ENCODE results near the gene EME2. TPM values are rescaled to one million over a fixed set of nuclear protein-coding genes. Genes with fewer than 3 reads are reported as not detected.

Gene EME2
- total and polyA plus RNA-seq, 2 of the 13 experiments (the other 11 are each of a cell fraction or from before 2014, with no cell fraction given): 4.4 to 7.6 TPM

GRCh38 chr16:1772908-1773702 lies 495 bp downstream of the EME2 start, which contains the start of gene MRPS34 (continued):
- TF ChIP-seq PRDM10 (CRISPR knock-in tag; IDR thresholded peaks at IDR 0.05; ENCODE audit: low read depth) (peak; percentile 37; the same call in 1 of the 2 replicates), TAF15 (IDR thresholded peaks at IDR 0.05; ENCODE audit: low read depth, low read length, poor library complexity, severe bottlenecking) (peak; percentile 35), ZNF598 (CRISPR knock-in tag; IDR thresholded peaks at IDR 0.05; ENCODE audit: borderline replicate concordance) (no peak), ZNF607 (CRISPR knock-in tag; IDR thresholded peaks at IDR 0.05; ENCODE audit: borderline replicate concordance) (no peak; the same call in 1 of the 2 replicates), ZNF3 (CRISPR knock-in tag; IDR thresholded peaks at IDR 0.05) (no peak), RARG (CRISPR knock-in tag; IDR thresholded peaks at IDR 0.05; ENCODE audit: low read depth) (no peak), BATF2 (CRISPR knock-in tag; IDR thresholded peaks at IDR 0.05) (peak; percentile 97), ZNF572 (CRISPR knock-in tag; IDR thresholded peaks at IDR 0.05) (no peak), HINFP (CRISPR knock-in tag; IDR thresholded peaks at IDR 0.05; ENCODE audit: low read depth) (peak; percentile 96), ISX (CRISPR knock-in tag; conservative IDR thresholded peaks at IDR 0.05) (no peak; the same call in 1 of the 2 replicates), PHF5A (CRISPR knock-in tag; IDR thresholded peaks at IDR 0.05; ENCODE audit: low read depth, unreplicated experiment) (peak; percentile 89), TFDP2 (CRISPR knock-in tag; IDR thresholded peaks at IDR 0.05) (peak; percentile 81; the same call in 1 of the 2 replicates), ZNF704 (CRISPR knock-in tag; IDR thresholded peaks at IDR 0.05; ENCODE audit: borderline replicate concordance) (peak; percentile 63), CHCHD3 (CRISPR knock-in tag; IDR thresholded peaks at IDR 0.05) (no peak), MBNL3 (CRISPR knock-in tag; conservative IDR thresholded peaks at IDR 0.05) (no peak), ZBTB38 (CRISPR knock-in tag; IDR thresholded peaks at IDR 0.05) (peak; percentile 73), KLF13 (CRISPR knock-in tag; IDR thresholded peaks at IDR 0.05) (peak; percentile 92; the same call in 1 of the 2 replicates), DMAP1 (CRISPR knock-in tag; IDR thresholded peaks at IDR 0.05) (peak; percentile 98), RAD21 (CRISPR knock-in tag; IDR thresholded peaks at IDR 0.05) (peak; percentile 87), ZNF691 (CRISPR knock-in tag; IDR thresholded peaks at IDR 0.05; ENCODE audit: borderline replicate concordance, low read depth) (peak; percentile 91; the same call in 1 of the 2 replicates)

All from HepG2 (cell line).